Skeletal muscle cell (primary cell): Measurements from ENCODE around the gene NDUFC1.
"Not testable (repeated sequence)": the region's sequence is repeated elsewhere in the genome, so short reads cannot be mapped to it uniquely, and the experiment has no call there.

Experiments
- DNase-seq: peaks from one replicate; pipeline ENCODE4 v3.0.0-alpha.2; 2010; ENCODE audit warnings: low read depth
- H3K4me3 ChIP-seq: 2 replicates; pipeline ENCODE4 v1.5.1; 2011; ENCODE audit warnings: low read depth, mild to moderate bottlenecking, control low read depth, low read length, moderate library complexity

The NDUFC1 gene

DNA sequence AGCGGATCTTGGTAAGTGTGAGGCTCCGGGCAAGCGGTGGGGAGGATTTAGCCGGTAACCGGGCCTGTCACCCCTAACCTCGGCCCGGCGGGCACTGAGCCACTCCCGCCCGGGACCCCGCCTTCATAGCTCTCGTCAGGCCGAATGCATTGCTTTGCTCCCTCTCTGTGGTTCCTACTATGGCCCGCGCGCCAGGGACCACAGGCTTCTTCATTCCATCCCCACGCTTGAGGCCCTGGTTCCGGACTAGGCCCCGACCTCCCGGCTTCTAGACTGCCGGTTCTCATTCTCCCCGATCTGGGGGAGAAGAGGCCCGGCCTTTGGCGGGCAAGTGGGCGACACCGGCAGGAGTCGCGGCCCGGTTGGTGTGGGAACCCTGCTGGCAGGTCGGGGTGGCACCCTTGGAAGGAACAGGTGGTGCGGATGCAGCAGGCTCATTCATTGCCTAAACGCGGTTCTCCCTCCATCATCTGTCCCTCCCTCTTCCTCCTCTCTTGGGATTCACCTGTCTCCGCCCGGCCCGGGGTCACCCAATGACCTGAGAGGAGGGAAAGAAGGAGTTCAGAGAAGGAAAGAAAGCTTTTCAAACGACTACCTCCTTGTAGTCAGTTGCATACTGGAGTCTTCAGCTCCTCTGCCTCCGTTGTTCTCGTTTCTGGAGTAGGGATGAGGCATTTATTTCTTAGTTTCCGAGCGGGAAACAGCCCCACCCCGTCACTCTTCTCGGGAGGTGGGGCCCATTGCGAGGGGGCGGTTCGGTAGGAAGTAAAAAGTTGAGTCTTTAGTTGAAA, at the start of gene NDUFC1:
Gene NDUFC1, minus strand, starts transcription at position 657 of the 791 bp plus-strand sequence. CDS start 6,679 bp downstream, outside the sequence.
- DNase-seq: no peak
- peak within 1 kb of the TSS; percentile 95 for H3K4me3 ChIP-seq

DNA sequence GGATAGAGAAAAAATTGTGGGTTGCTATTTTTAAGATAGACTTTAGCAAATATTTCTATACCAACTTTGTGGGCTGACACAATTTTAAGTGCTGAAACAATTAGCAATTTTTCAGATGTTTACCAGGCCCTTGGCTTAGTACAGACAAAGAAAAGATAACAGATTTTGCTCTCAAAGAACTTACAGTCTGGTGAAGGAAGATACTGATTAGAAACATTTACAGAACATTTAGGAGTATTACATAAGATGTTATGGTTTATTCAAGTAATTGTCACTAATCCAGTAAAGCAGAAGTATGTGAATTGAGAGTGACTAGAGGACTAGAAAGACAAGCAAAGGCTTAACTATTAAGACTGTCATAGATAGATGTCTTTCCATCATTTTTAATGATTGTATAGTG, 35.3 kb upstream of the NDUFC1 start:
- no peak for DNase-seq
- H3K4me3 ChIP-seq: no peak overlapping the region

DNA sequence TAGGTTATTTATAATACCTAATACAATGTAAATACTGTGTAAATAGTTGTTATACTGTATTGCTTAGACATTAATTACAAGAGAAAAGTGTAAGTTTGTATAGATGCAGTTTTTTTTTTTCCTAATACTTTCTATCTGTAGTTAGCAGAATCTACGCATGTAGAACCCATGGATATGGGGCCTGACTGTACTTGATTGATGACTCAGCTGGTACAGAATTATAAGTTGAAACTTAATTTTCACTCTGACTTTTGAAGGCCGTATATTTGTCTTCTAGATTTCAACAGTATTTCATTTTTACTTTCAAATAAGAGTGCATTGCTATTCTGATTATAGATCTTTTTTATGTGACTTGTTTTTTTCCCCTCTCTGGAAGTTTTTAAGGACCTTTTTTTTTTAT, 30.8 kb upstream of the NDUFC1 start:
- no peak overlapping the region for H3K4me3 ChIP-seq
- no peak for DNase-seq

DNA sequence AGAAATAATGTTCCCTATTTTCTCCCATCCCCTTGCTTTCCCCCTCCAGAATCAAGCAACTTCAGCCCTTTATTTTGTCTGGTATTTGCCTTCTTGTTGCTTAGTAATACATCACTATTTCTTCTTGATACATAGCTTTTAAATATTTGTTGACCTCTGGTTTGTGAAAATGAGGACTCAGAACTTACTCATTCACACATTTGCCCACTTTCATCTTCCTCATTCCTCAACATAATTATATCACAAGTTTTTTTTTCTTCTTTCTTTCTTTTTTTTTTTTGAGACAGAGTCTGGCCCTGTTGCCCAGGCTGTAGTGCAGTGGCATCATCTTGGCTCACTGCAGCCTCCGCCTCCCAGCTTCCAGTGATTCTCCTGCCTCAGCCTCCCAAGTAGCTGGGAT, 28.9 kb upstream of the NDUFC1 start:
- H3K4me3 ChIP-seq: no peak overlapping the region
- no peak for DNase-seq

DNA sequence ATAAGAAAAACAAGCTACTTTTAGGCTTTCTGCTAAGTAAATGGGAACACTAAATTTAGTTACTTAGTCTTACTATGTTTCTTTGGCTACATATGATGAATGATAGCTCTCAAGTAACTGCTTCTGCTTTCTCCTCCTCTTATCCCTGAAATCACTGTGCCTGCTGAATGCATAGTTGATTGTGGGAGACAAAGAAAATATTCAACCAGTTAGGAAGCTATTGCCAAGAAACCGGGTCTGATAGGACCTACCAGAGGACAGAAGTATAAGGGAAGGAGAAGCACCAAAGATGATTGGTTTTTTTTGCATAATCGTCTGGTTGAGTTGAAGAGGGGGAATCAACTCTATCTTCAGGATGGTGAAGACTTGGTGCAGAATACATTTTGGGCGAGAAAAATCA, 28.0 kb upstream of the NDUFC1 start:
- no peak for DNase-seq
- H3K4me3 ChIP-seq: no peak overlapping the region

DNA sequence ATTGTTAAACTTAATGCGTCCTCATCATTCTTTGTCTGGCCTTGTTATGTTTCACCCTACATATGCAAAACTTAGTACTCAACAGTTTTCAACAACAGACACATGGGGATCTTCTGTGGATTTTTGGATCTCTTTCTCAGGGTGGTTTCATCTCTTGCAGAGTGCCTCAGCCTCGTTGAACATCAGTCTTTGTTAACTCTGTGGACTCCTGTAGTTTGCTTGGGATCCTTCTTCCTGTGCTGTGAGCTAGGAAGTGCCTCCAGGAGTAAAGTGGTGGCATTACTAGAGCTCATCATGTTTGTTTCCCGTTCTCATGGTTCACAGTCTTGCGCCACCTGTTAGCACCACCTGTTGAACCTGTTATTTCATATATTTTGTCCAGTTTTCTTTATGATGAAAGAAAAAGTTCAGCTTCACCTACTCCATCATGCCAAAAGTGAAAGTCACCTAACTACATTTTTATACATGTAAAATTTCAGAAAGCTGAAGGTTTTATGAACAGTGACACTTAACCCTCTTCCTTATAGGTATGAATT, 27.5 kb upstream of the NDUFC1 start:
- no peak for DNase-seq
- no peak overlapping the region for H3K4me3 ChIP-seq

DNA sequence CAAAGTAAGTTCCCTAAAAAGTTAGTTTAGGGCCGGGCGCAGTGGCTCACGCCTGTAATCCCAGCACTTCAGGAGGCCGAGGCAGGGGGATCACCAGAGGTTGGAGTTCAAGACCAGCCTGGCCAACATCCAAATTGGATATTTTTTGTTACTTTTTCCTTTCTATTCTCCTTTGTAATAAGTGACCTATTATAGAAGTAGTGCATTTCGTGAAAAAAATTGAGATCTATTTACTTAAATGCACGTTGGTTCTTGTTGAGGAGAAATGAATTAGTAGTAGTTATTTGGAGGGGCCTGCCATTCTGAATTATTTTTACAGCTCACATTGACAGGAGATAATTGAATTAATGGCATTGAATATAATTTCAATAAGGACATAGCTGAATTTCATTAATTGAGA, 22.3 kb upstream of the NDUFC1 start:
- no peak overlapping the region for H3K4me3 ChIP-seq
- no peak for DNase-seq

DNA sequence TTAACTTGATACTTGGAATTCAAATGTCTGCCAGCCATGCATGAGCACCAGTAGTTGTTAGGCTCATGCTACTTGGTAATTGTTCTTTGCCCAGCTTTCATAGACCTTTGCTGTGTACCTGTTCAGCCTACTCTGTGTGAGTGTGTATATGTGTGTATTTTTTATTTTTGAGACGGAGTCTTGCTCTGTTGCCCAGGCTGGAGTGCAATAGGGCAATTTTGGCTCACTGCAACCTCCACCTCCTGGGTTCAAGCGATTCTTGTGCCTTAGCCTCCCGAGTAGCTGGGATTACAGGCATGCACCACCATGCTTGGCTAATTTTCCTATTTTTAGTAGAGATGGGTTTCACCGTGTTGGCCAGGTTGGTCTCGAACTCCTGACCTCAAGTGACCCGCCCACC, 20.3 kb upstream of the NDUFC1 start:
- DNase-seq, H3K4me3 ChIP-seq: not testable (repeated sequence)

DNA sequence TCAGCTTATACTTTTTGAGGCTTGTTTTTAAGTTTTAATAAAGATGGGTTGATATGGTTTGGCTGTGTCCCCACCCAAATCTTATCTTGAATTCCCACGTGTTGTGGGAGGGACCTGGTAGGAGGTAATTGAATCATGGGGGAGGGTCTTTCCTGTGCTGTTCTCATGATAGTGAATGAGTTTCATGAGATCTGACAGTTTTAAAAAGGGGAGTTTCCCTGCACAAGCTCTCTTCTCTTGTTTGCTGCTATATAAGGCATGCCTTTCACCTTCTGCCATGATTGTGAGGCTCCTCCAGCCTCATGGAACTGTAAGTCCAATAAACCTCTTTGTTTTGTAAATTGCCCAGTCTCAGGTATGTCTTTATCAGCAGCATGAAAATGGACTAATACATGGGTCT, 19.8 kb upstream of the NDUFC1 start:
- not testable (repeated sequence) for DNase-seq, H3K4me3 ChIP-seq

DNA sequence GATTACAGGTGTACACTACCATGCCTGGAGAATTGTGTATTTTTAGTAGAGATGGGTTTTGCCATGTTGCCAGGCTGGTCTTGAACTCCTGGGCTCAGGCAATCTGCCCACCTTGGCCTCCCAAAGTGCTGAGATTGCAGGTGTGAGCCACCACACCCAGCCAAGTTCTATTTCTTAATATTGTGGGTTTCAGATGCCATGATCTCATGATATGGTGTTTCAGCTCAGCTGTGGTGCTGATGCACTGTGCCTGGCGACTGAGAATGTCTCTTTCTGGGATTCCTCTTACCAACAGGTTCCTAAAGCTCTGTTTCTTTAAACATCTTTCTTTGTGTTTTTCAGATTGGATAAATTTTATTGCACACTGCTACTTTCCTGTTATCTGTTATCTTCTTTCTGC, 17.3 kb upstream of the NDUFC1 start:
- H3K4me3 ChIP-seq: no peak overlapping the region
- DNase-seq: no peak

DNA sequence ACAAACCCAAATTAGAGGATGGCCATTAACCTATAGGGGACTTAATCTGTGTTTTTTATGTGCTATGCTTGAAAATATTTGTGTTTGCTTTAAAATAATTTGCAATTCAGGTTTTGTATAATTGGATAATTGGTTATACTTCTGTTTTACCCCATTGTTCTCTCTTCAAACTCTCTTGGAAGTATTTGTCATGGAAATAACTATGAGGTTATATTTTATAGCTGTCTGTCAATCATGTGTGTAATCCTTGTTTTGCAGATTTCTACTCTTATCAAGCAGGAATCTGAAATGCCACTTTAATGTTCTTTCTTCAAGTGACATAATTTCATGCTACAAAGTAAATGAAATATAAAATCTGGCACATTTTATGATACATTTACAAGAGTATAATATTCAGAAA, 15.4 kb upstream of the NDUFC1 start:
- no peak overlapping the region for H3K4me3 ChIP-seq
- DNase-seq: no peak

DNA sequence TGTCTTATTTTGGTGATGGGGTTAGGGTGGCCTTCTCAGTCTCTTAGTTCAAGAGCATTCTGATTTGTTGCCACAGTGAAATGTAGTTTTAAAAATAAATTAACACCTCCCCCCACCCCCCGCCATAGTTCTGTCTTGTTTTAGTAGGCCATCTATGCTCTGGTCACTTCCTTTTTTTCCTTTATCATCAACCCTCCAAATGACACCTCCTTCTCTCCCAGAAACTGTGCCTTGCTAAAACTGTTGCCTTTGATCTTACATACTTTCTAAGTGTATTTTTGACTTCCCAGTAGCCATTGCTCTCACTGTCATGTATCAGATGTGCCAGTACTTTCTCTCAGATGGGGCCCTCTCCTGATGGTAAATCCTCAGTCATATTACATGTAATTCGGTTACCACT, 14.5 kb upstream of the NDUFC1 start:
- no peak for DNase-seq
- no peak overlapping the region for H3K4me3 ChIP-seq

DNA sequence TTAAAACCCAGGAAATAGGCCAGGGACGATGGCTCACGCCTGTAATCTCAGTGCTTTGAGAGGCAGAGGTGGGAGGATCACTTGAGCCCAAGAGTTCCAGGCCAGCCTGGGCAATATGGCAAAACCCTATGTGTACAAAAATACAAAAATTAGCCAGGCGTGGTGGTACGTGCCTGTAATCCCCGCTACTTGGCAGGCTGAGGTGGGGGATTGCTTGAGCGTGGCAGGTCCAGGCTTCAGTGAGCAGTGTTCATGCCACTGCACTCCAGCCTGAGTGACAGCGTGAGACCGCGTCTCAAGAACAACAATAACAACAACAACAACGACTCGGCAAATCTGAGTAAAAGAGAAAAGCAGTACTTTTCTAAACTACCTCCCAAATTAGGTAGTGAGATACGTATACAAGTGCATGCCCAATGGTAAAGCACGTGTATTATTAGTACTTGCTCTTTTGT, 13.0 kb upstream of the NDUFC1 start:
- DNase-seq: no peak
- H3K4me3 ChIP-seq: no peak overlapping the region

DNA sequence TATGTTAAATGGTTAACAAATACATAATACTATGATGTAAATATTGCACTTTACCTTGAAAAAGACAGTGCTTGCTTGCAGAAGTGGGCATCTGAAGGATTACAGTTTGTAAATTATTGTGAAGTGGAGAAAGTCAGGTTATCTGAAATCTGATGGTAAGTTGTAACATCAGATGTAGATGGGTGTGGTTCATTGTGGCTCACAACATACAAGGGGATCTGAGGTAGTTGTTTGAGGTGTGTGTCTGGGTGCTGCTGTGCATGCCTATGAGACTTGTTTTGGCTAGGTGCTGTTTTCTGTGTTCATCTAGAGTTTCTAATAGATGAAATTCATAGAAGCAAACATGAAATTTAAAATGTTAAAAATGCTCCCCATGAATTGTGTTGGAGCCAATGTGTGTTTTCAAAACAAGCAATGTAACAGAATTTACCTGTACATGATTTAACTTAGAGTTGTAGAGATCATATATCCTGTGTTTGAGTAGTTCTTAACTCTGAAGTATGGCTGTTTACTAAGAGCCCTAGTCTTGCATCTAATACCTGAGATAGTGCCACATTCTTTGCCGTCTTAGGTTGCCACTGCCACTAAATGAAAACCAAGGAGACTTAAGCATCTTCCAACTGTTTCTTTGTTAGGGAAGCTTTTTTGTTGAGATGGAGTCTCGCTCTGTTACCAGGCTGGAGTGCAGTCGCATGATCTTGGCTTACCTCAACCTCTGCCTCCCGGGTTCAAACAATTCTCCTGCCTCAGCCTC, 11.9 kb upstream of the NDUFC1 start:
- no peak overlapping the region for H3K4me3 ChIP-seq
- no peak for DNase-seq

DNA sequence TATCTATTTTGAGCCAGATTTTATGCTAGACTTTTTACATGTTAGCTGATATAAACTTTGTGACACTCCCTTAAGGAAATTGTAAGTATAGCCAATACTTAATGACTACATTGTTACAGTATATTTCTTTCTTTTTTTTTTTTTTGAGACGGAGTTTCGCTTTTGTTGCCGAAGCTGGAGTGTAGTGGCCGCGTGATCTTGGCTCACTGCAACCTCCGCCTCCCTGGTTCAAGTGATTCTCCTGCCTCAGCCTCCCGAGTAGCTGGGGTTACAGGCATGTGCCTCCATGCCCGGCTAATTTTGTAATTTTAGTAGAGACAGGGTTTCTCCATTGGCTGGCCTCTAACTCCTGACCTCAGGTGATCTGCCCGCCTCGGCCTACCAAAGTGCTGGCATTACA, 11.1 kb upstream of the NDUFC1 start:
- H3K4me3 ChIP-seq, DNase-seq: not testable (repeated sequence)

DNA sequence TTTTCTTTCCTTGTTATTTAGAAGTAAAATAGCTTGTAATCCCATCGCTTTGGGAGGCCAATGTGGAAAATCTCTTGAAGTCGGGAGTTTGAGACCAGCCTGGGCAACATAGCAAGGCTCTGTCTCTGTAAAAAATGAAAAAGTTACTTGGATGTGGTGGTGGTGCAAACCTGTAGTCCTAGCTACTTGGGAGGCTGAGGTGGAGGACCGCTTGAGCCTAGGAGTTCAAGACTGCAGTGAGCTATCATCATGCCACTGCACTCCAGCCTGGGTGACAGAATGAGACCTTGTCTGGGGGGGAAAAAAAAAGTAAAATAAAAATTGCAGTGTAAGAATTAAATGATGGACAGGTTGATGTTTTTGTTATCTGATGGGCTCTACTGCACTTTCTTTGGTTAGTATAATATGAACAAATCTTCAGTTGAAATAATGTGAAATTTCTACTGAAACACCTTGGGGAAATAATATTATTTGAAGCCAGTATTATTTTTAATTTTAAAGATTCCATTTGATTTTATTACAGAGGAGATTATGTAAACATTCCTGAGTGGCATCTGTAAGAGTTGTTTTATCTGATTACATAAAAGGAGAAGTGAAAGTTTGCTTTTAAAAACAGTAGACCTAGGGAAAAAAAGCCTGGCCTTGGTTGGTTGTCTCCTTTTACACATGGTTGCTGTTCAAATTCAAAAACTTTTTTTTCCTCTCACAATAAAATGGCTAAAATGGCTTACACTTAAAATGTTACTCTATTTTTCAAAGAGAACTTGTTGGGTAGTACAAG, 10.5 kb upstream of the NDUFC1 start:
- no peak overlapping the region for H3K4me3 ChIP-seq
- DNase-seq: no peak

DNA sequence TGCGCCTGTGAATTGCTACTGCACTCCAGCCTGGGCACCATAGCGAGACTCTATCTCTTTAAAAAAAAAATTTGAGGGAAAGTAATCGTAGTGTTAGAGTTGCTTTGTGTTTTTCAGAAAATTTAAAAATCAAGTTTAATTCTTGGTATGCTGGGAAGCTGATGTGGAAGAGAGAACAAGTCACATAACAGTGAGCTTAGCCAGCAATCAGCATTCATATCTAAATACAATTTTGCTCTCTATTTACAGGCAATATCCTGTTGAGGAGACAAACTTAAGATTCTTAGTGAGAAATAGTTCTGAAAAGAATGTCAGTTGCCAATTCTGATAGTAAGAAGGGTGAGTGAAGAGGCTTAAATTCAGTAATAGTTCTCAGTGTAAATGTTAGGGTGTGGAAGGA, 9.6 kb upstream of the NDUFC1 start:
- H3K4me3 ChIP-seq: no peak overlapping the region
- DNase-seq: no peak

DNA sequence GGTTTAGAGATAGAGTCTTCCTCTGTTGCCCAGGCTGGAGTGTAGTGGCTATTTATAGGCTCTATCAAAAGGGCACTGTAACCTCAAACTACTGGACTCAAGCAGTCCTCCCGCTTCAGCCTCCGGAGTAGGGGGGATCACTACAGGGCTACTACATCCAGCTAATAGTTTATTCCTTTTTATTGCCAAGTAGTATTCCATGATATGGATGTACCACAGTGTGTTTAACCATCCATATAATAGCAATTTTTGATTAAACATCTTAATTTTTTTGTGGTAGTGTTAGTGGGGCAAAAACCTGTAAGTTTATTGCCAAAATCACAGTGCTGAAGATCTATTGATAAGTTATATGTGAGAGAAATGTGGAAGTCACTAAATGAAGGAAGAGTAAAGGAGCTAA, 2.6 kb upstream of the NDUFC1 start:
- DNase-seq: no peak
- H3K4me3 ChIP-seq: no peak overlapping the region

DNA sequence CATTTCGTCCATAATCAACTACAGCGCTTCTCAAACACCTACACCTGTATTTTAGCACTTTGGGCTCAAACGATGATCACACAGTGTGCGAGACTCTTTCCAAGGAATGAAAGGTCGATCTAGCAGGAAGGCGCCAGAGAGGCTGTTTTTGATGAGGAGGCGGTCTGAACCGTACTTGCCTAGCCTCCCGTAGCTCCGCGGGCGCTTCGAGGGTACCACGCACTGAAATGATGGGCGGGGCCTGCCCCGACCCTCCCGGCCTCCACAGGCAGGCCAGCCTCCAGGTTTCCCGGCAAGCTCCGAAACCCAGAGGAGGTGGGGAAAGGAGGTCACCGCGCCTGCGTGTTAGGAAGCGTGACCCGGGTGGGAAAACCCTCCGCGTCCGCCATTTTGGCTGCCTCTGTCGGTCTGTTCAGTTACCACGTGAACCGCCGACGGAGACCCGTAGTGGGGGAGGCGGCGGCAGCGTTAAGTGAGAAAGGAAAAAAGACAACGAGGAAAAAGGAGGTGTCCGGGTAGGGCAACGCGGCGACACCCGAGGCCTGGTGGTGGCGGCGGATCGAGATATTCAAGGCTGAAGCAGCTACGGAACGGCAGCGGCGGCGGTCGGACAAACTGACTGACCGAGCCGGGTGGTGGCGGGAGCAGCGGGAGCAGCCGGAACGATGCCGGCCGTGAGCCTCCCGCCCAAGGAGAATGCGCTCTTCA, 1.0 kb downstream of the NDUFC1 start, which contains the start of gene NAA15:
Gene NAA15, plus strand, starts transcription at position 393 of the 708 bp plus-strand sequence. Its CDS starts 273 bp downstream, at position 666.
- peak within 1 kb of the TSS; percentile 95 for H3K4me3 ChIP-seq
- DNase-seq: peak; percentile 93
